ENCODE results near the gene PARP16.
"Not testable (repeated sequence)": the region's sequence is repeated elsewhere in the genome, so short reads cannot be mapped to it uniquely, and the experiment has no call there.

The PARP16 gene

DNA sequence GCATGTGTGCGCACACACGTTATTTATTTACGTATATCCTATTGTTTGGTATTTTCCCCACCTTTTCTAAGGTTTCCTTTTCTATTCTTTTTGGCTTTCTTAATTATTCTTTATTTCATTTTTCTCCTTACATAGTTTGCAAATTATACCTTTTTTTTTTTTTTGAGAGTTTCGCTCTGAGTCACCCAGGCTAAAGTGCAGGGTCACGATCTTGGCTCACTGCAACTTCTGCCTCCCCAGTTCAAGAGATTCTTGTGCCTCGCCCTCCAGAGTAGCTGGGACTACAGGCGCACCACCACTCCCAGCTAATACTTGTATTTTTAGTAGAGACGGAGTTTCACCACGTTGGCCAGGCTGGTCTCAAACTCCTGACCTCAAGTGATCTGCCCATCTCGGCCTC is 55.4 kb downstream of the PARP16 start:
- no peak for FAIRE-seq

DNA sequence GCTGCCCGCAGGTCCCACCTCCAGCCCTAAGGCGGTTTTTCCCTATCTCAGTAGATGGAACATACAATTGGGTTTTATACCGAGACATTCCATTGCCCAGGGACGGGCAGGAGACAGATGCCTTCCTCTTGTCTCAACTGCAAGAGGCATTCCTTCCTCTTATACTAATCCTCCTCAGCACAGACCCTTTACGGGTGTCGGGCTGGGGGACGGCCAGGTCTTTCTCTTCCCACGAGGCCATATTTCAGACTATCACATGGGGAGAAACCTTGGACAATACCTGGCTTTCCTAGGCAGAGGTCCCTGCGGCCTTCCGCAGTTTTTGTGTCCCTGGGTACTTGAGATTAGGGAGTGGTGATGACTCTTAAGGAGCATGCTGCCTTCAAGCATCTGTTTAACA is 59.8 kb downstream of the PARP16 start:
- FAIRE-seq, result not testable (repeated sequence)

DNA sequence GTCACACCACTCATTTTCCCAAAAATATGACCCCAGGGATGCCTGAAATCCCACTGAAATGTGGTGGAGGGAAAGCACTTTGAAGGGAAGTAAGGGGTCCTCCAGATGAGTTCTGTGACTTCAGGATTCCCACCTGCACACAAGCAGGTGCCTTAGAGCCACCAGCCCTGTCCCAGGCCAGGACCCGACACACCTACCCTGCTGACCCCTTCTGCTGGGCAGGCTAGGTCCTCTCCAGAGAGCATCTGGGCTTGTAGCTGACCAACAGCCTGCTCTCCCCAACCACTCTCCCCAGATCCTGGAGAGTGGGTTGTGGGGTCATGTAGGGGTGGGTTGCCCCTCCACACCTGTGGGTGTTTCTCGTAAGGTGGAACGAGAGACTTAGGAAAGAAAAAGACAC is 60.5 kb downstream of the PARP16 start:
- FAIRE-seq, result no peak

DNA sequence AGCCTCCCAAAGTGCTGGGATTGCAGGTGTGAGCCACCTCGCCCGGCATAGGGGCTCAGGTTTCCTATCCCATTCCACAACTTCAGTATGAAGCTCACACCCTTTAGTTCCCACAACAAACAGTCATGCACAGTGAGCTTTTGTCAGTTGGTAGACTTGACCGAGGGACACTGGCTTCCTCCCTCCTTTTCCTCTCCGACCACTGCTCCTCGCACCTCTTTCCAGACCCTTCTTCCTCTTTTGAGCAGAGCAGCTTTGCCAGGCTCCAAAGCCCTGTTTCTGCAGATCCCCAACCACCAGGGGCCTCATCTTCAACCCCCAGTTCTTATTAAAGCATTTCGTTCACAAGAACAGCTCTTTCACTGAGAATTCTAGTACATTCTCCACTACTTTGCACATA is 62.7 kb downstream of the PARP16 start:
- FAIRE-seq, result no peak

DNA sequence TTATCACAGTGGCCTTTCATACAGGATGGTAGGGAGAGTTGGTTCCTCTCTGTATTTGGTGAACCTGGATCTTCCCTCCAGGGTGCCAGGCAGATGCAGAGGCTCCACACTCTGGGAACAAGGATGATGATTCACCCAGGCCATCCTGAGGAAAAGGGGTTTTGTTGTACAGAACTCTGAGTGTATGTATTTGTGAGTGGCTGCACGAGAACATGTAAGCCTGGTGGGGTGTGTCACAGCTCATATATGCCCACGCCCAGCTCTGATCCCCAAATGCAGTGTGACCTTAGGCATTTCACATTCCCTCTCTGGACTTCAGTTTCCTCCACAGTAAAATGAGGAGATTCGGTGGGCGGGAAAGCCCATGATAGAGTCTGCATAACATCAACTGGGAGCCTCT is 63.8 kb downstream of the PARP16 start:
- FAIRE-seq, result no peak

DNA sequence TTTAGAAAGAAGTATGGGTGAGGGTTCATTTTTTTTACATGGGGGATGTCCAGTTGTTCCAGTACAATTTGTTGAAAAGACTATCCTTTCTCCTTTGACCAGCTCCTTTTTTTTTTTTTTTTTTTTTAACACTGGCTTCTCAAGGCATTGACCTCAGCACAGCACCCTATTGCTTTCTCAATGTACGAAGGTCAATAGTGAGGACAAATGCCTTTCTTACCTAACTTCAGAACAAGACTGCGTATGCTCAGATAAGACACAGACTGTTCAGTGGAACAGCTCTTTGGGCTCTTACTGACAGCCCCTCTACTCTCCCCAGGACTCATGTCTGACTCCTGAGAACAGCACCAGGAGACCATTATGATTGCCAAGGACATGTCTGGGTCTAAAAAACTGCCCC is 65.0 kb downstream of the PARP16 start:
- no peak for FAIRE-seq

DNA sequence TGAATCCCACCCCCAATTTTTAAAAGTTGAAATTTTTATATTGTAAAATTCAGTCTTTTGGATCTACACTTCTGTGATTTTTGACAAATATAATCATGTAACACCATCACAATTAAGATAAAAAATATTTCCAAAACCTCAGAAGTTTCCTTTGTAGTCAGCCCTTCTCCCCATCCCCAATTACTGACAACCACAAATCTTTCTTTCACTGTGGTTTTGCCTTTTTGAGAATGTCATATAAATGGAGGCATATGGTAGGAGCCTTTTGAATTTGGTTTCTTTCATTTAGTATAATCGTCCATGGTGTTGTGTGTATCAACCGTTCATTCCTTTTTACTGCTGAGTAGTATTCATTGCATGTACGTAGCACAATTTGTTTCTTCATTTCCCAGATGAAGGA is 67.5 kb downstream of the PARP16 start:
- no peak for FAIRE-seq

DNA sequence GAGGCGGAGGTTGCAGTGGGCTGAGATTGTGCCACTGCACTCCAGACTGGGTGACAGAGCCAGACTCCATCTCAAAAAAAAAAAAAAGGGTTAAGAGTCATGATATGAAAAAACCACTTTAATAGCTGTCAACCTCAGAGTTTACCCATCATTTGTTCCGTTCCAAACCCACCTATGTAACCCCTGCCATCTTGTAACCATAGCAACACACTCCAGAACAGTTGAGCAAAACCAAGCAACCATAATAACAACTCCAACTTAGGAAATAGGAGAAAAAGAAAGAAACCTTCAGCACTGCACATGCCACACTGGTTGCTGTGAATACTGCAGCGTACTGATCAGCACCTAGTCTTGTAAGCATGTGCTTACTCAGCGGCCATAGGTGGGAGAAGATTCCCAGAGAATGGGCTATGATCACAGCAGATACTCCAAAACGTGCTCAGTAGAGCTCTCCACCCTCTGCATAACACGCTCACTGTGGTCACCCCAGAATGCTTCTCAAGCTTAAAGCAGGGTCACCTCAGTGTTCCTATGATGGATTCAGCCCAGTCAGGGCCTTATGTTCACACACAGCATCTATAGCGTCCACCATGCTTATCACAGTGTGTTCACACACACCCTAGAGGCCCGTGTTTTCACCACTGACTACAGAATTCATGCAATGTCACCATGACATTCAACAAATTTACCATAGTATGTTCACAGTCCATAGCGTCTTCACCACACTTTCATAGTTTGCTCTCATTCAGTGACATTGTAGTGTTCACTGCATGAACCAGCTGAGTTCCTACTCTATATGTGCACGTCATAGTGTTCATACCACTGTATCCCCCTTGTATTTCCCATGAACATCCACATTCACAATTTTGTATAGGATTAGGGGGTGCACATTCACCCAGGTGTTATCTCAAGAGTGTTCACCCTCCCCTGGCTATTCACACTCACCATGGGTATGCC is 68.9 kb downstream of the PARP16 start:
- no peak for FAIRE-seq

DNA sequence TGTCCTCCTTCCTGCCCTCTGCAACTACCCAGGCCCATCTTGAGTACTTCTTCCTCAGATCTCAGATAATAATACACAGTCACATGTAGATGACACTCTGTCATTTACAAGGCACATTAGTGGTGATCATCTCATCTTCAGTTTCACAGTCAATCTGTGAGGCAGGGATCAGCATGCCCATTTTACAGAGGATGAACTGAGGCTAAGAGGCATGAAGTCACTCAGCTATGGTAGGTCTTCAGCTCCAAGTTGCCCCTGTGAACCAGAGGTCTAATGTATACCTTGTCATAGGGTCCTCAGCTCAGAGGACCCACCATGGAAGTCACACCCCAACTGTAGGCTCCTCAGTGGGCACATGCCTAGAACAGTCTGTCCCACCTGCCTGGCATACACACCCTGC is 71.2 kb downstream of the PARP16 start:
- FAIRE-seq, result no peak

DNA sequence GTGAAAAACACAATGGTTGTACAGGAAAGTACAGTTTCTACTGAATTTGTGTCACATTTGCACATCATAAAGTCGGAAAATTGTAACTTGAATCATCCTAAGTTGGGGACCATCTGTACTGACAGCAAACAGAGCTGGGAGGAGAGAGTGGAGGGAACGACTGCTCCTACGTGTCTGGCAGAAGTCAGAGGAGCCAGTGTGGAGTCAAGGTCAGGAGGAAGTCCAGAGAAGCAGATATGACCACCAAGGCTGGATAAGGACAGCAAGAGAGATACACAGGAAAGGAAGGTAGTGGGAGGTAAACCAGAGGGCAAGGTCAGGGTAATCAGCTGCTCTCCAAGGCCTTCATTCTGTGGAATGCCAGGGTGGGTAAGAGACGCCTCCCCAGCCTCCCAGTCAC is 72.7 kb downstream of the PARP16 start:
- no peak for FAIRE-seq

DNA sequence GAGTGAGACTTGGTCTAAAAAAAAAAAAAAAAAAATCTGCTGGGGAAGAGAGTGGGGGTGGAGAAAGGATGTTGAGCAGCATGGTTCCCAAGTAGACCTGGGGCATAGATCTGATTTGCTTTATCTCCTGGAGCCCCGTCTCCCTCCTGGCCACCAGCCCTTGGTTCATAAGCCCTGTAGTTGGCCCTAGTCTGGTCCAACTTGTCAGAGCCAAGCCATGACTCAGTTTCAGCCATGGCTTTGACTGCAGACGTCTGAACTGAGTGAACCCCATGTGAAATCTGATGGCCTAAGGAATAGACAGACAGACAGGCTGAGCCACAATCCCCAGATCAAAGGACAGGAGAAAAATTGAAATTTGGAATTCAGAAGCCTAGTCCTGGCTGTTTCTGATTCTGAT is 73.4 kb downstream of the PARP16 start:
- no peak for FAIRE-seq

DNA sequence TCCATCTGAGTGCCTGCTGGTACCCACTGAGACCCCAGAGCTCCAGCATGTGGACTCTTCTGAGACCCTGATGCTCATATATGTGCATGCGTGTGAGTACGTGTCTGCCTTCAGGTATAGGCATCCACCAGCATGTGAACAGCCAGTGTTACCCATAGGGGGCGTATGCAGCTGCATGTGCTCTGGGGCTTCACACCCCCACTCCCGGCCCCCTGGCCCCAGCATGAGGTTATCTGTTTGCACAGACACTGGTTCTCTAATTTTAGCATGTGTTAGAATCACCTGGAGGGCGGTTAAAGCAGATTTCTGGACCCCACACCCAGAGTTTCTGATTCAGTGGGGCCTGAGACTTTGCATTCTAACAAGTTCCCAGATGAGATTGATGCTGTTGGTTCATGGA is 74.6 kb downstream of the PARP16 start:
- FAIRE-seq, result no peak

DNA sequence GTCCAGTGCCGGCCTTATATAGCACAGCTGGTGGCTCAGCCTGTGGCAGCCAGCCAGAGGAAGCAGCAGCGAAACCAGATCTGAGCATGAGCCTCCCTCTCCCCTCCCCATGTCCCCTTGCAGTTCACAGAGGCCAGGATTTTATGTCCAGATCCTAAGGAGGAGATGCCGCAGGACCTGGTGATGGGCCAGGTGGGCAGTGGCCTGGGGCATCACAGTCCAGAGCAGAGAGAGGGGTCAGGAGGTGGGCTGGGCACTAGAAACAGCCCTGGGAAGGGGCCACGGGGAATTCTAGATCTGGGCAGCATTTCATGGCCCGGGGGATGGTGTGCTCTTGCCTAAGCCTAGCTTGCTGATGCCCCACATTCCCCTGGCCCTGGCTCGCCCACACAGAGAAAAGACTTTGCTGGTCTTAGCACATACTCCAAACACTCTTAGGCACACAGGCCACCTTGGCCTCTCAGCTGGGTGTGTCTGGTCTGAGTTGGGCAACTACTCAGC is 75.2 kb downstream of the PARP16 start:
- no peak for FAIRE-seq

DNA sequence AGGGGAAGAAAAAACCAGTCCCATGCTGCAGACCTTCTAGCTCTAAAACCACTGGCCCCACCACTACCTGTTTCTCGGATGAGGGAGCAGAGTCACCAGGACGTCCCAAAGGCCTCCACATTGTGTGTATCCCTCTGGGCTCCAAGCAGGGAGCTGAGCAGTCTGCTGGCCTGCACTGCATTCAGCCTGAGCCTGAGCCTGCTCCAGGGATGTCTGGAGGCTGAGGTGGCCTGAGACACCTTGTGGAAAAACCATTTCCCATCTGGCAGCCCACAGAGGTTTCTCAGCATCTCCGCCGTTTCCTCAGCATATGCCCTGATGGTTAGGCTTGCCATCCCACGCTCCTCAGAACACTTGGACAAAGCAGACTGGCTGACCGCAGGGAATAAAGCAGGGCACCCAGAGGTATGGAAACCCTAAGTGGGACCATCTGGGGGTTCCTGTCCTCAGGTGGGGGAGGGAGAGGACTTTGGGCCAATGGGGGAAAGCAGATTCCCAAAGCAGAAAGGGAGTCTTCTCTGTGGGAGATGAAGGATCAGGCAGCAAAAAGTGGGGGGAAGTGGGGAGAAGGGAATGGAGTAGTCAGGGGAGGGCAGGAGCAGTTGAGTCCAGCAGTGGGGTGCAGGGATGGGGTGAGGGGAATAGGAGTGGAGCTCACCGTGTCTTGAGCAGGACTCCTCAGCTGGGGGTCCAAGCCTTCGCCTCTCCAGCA is 75.8 kb downstream of the PARP16 start, which contains the start of gene CILP:
CILP (minus strand) TSS at position 704 of the 712 bp plus-strand sequence. CDS start 1,718 bp downstream, outside the sequence.
- FAIRE-seq, result no peak

DNA sequence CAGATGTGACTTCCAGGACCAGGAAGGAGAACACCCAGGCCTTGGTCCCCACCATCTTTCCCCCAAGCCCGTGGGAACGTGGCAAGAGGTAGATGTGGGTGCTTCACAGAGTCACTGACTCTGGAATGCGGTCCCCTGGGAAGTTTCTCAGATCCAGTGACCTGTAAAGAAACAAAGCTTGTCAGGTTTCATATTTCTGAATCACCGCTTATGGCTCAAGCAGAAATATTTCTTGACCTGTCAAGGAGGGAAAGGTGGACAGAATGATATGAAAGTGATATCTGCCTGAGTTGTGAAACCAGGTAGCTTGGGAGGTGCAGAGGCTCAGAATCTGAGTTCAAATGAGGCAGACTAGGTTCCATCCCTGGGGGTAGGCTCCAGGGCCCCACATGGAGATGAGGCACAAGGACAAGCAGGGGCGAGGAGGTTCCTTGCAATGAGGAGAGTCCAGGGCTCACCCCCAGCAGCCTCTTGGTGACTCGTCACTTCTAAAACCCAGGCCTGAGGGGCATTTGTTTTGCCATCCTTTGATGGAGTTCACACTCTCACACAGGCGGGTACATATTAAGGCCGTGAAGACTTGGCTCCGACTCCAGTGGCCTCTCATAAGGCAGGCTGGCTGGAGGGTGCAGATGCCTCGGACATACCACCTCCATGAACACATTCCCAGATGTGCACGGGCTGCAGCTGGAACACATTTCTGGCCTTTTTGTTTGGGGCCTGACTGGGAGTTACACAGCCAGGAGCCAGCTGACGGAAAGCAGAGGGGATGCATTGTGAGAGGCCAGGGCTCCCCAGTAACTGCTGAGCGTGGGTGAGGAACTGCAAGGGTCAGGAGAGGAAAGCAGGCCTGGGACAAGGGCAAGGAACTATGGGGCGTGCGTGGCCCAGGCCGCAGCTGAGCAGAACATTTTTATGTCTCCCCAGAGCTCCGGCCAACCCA is 76.7 kb downstream of the PARP16 start:
- FAIRE-seq, result no peak

DNA sequence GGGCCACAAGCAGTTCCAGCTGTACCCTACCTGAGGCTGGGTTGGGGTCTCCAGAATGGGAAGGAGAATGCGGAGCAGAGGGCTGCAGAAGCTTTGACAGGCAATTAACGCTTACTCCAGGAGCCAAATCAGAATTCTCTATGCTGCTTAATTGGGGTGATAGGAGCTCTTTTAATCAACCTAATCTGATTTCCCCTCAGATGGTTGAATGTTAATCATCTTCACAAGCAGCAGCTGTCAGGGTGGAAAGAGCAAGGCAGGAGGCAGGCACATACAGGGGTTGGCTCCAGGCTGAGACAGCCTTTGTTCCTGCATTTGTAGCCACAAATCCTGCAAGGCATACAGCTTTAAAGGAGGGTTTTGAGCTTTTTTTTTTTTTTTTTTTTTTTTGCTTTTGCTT is 78.0 kb downstream of the PARP16 start:
- FAIRE-seq, result no peak
